ENCODE data around the gene NUDCD3.

NUDCD3 gene

GRCh38 chr7:44377681-44378421 is 112.6 kb downstream of the NUDCD3 start:
- Mint-ChIP-seq H3K4me3 (no peak overlapping the region), H3K4me1 (peaks cover 16% of the 10 kb centered on the region), H3K27ac (ENCODE audit: low read depth) (peak overlapping the region; percentile 78), H3K36me3 (ENCODE audit: insufficient read depth) (peaks cover 12% of the 10 kb centered on the region), H3K27me3 (no peaks in the 10 kb centered on the region), H3K9me3 (no peaks in the 10 kb centered on the region)
- ATAC-seq (replicated peaks; ENCODE audit: extremely low read depth, poor library complexity, severe bottlenecking) (peak; percentile 22), DNase-seq (ENCODE audit: low spot score in 2 of 2) (no peak)

GRCh38 chr7:44377134-44377463 is 113.4 kb downstream of the NUDCD3 start:
- ATAC-seq (replicated peaks; ENCODE audit: extremely low read depth, poor library complexity, severe bottlenecking) (no peak), DNase-seq (ENCODE audit: low spot score in 2 of 2) (no peak)
- Mint-ChIP-seq H3K9me3 (no peaks in the 10 kb centered on the region), H3K27me3 (no peaks in the 10 kb centered on the region), H3K4me3 (no peak overlapping the region), H3K36me3 (ENCODE audit: insufficient read depth) (peaks cover 12% of the 10 kb centered on the region), H3K27ac (ENCODE audit: low read depth) (peak overlapping the region; percentile 78), H3K4me1 (peaks cover 16% of the 10 kb centered on the region)

- ATAC-seq (replicated peaks; ENCODE audit: extremely low read depth, poor library complexity, severe bottlenecking) (no peak), DNase-seq (ENCODE audit: low spot score in 2 of 2) (no peak)
- Mint-ChIP-seq H3K4me3 (no peak overlapping the region), H3K9me3 (no peaks in the 10 kb centered on the region), H3K27me3 (no peaks in the 10 kb centered on the region), H3K27ac (ENCODE audit: low read depth) (peak overlapping the region; percentile 78), H3K4me1 (peaks cover 16% of the 10 kb centered on the region), H3K36me3 (ENCODE audit: insufficient read depth) (peaks cover 12% of the 10 kb centered on the region)
Measured at GRCh38 chr7:44376429-44377133, 113.9 kb downstream of the NUDCD3 start.

GRCh38 chr7:44375926-44376342 is 114.5 kb downstream of the NUDCD3 start:
- ATAC-seq (replicated peaks; ENCODE audit: extremely low read depth, poor library complexity, severe bottlenecking) (no peak), DNase-seq (ENCODE audit: low spot score in 2 of 2) (no peak)
- Mint-ChIP-seq H3K36me3 (ENCODE audit: insufficient read depth) (peaks cover 12% of the 10 kb centered on the region), H3K27ac (ENCODE audit: low read depth) (no peak overlapping the region), H3K9me3 (no peaks in the 10 kb centered on the region), H3K4me1 (peaks cover 16% of the 10 kb centered on the region), H3K27me3 (peaks cover 2% of the 10 kb centered on the region), H3K4me3 (no peak overlapping the region)

GRCh38 chr7:44375236-44375699 is 115.2 kb downstream of the NUDCD3 start:
- Mint-ChIP-seq H3K27me3 (peaks cover 9% of the 10 kb centered on the region), H3K4me1 (peaks cover 16% of the 10 kb centered on the region), H3K27ac (ENCODE audit: low read depth) (no peak overlapping the region), H3K36me3 (ENCODE audit: insufficient read depth) (peaks cover 12% of the 10 kb centered on the region), H3K4me3 (no peak overlapping the region), H3K9me3 (no peaks in the 10 kb centered on the region)
- no peak for DNase-seq (ENCODE audit: low spot score in 2 of 2)
- ATAC-seq (replicated peaks; ENCODE audit: extremely low read depth, poor library complexity, severe bottlenecking), result no peak

GRCh38 chr7:44374007-44374763 is 116.3 kb downstream of the NUDCD3 start:
- ATAC-seq (replicated peaks; ENCODE audit: extremely low read depth, poor library complexity, severe bottlenecking) (no peak), DNase-seq (ENCODE audit: low spot score in 2 of 2) (no peak)
- Mint-ChIP-seq H3K4me1 (peaks cover 16% of the 10 kb centered on the region), H3K27ac (ENCODE audit: low read depth) (no peak overlapping the region), H3K27me3 (peaks cover 15% of the 10 kb centered on the region), H3K9me3 (no peaks in the 10 kb centered on the region), H3K36me3 (ENCODE audit: insufficient read depth) (peaks cover 10% of the 10 kb centered on the region), H3K4me3 (no peak overlapping the region)

GRCh38 chr7:44373418-44373740 is 117.1 kb downstream of the NUDCD3 start:
- Mint-ChIP-seq H3K4me1 (peaks cover 20% of the 10 kb centered on the region), H3K27ac (ENCODE audit: low read depth) (no peak overlapping the region), H3K27me3 (peaks cover 22% of the 10 kb centered on the region), H3K4me3 (no peak overlapping the region), H3K36me3 (ENCODE audit: insufficient read depth) (peaks cover 7% of the 10 kb centered on the region), H3K9me3 (no peaks in the 10 kb centered on the region)
- no peak for ATAC-seq (replicated peaks; ENCODE audit: extremely low read depth, poor library complexity, severe bottlenecking)
- DNase-seq (ENCODE audit: low spot score in 2 of 2), result no peak

GRCh38 chr7:44372560-44373417 is 117.7 kb downstream of the NUDCD3 start:
- peaks cover 17% of the 10 kb centered on the region for H3K4me1 Mint-ChIP-seq
- no peak for ATAC-seq (replicated peaks; ENCODE audit: extremely low read depth, poor library complexity, severe bottlenecking)
- peaks cover 9% of the 10 kb centered on the region for H3K36me3 Mint-ChIP-seq (ENCODE audit: insufficient read depth)
- no peak for DNase-seq (ENCODE audit: low spot score in 2 of 2)
- H3K9me3 Mint-ChIP-seq, result no peaks in the 10 kb centered on the region
- H3K4me3 Mint-ChIP-seq, result no peak overlapping the region
- no peak overlapping the region for H3K27ac Mint-ChIP-seq (ENCODE audit: low read depth)
- H3K27me3 Mint-ChIP-seq, result peaks cover 28% of the 10 kb centered on the region

- DNase-seq (ENCODE audit: low spot score in 2 of 2) (no peak), ATAC-seq (replicated peaks; ENCODE audit: extremely low read depth, poor library complexity, severe bottlenecking) (no peak)
- Mint-ChIP-seq H3K27ac (ENCODE audit: low read depth) (no peak overlapping the region), H3K36me3 (ENCODE audit: insufficient read depth) (peaks cover 6% of the 10 kb centered on the region), H3K27me3 (peaks cover 45% of the 10 kb centered on the region), H3K4me3 (no peak overlapping the region), H3K9me3 (no peaks in the 10 kb centered on the region), H3K4me1 (peaks cover 10% of the 10 kb centered on the region)
Measured at GRCh38 chr7:44368885-44369284, 121.6 kb downstream of the NUDCD3 start.

- no peak for ATAC-seq (replicated peaks; ENCODE audit: extremely low read depth, poor library complexity, severe bottlenecking)
- no peak overlapping the region for H3K27ac Mint-ChIP-seq (ENCODE audit: low read depth)
- peaks cover 50% of the 10 kb centered on the region for H3K27me3 Mint-ChIP-seq
- peaks cover 10% of the 10 kb centered on the region for H3K4me1 Mint-ChIP-seq
- no peak for DNase-seq (ENCODE audit: low spot score in 2 of 2)
- H3K36me3 Mint-ChIP-seq (ENCODE audit: insufficient read depth), result peaks cover 3% of the 10 kb centered on the region
- no peak overlapping the region for H3K4me3 Mint-ChIP-seq
- no peaks in the 10 kb centered on the region for H3K9me3 Mint-ChIP-seq
Measured at GRCh38 chr7:44368455-44368854, 122.0 kb downstream of the NUDCD3 start.

- peaks cover 10% of the 10 kb centered on the region for H3K4me1 Mint-ChIP-seq
- H3K36me3 Mint-ChIP-seq (ENCODE audit: insufficient read depth), result peaks cover 3% of the 10 kb centered on the region
Measured at GRCh38 chr7:44367475-44368043, 122.9 kb downstream of the NUDCD3 start.

GRCh38 chr7:44366986-44367385 is 123.5 kb downstream of the NUDCD3 start:
- H3K36me3 Mint-ChIP-seq (ENCODE audit: insufficient read depth), result peaks cover 3% of the 10 kb centered on the region
- ATAC-seq (replicated peaks; ENCODE audit: extremely low read depth, poor library complexity, severe bottlenecking) (no peak), DNase-seq (ENCODE audit: low spot score in 2 of 2) (no peak)
- no peaks in the 10 kb centered on the region for H3K9me3 Mint-ChIP-seq
- H3K4me1 Mint-ChIP-seq, result peaks cover 10% of the 10 kb centered on the region
- no peak overlapping the region for H3K4me3 Mint-ChIP-seq
- peaks cover 64% of the 10 kb centered on the region for H3K27me3 Mint-ChIP-seq
- H3K27ac Mint-ChIP-seq (ENCODE audit: low read depth), result no peak overlapping the region

More at GRCh38 chr7:44367475-44368043, 122.9 kb downstream of the NUDCD3 start:
- no peak for DNase-seq (ENCODE audit: low spot score in 2 of 2)
- Mint-ChIP-seq H3K4me3 (no peak overlapping the region), H3K27me3 (peaks cover 59% of the 10 kb centered on the region), H3K27ac (ENCODE audit: low read depth) (no peak overlapping the region), H3K9me3 (no peaks in the 10 kb centered on the region)
- no peak for ATAC-seq (replicated peaks; ENCODE audit: extremely low read depth, poor library complexity, severe bottlenecking)
